GM19397 (cell line): ENCODE results near the gene SRPK3.
"Not testable (repeated sequence)": the region's sequence is repeated elsewhere in the genome, so short reads cannot be mapped to it uniquely, and the experiment has no call there.

Experiments used
- ATAC-seq: cut with Tn5 transposase; IDR thresholded peaks from one replicate; pipeline ENCODE4 v1.9.1; 2021; ENCODE audit warnings: mild to moderate bottlenecking, moderate library complexity; ENCODE audit not compliant: unreplicated experiment

Gene SRPK3

DNA sequence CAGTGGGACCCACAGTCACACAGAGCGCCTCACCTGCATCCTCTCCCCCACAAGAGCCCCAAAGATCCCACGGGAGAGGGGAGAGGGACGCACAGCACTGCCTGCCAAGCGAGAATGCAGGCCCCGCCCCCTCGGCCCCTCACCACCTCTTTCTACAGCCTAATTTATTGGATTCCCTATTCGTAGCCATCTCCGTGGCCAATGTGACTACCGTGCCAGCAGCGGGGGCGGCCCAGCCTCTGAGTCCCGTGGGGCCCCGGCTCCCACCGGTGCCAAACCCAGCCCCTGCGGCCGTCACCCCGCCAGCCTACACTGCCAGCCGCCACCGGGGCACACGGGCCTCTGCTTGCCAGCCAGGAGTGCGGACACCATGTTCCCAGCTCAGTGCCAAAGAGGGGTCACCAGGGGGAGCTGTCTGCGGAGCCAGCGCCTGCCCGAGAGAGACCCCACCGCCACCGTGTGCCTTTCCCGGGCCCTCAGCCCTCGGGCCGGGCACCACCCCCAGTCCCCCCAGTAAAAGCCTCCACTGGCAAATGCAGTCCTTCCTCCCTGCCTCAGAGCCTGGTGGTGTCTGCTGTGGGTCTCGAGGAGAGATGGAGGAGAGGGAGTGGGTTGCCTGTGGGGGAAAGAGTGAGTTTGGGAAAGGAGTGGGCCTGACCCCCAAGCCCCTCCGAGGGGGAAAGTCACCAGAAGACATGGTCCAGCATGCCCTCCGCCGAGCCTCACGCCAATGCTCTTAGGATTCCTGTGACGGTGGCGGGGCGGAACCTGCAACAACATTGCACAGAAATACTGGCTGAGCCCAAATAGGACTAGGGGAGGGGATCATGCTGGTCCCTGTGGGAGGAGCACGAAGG, 36.4 kb upstream of the SRPK3 start:
- no peak for ATAC-seq

DNA sequence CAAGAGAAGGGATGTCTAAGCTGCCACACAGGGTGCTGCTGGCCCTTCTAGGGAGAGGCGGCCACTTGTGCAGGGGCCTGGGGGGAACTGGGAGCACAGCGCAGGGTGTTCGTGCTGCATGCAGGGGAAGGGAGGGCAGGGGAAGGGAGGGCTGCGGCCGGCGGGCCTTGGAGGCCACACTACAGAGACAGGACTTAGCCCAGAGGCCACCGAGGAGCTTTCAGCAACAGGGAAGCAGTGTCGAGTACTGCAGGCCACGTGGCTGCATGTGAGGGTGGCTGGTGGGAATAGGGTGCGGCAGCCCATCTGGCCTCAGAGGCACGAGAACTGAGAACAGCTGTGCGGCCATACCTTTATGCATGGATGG, 35.8 kb upstream of the SRPK3 start:
- not testable (repeated sequence) for ATAC-seq

DNA sequence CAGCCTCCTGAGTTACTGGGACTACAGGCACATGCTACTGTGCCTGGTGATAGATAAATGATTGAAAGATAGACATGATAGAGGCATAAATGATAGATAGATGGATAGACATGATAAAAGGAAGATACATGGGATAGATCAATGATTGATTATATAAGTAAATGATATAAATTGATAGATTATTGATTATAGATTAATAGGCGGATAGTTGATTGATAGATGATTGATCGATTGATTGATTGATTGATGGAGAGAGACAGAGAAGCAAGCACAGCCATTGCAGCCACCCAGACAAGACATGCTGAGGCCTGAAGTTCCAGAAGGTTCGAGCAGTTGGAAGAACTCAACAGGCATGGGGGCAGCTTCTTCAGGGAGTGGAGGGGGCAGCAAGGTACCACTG, 34.5 kb upstream of the SRPK3 start:
- no peak for ATAC-seq

DNA sequence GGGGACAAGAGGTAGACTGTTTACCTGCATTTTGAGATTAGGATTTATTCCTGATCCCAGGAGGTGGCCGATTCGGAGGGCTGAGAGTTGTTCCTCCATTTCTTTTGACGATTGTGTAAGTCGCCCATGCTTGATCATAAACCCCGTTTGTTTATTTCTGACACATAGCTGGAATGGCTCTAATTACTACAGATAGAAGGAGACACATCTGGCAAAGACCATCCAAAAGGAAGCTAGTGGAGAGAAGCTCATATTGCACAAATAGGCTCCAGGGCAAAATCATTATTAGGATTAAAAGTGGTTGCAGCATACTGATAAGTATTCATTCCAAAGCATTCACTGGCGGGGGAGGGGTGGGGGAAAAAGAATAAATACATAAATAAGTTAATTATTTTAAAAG, 33.9 kb upstream of the SRPK3 start:
- not testable (repeated sequence) for ATAC-seq

DNA sequence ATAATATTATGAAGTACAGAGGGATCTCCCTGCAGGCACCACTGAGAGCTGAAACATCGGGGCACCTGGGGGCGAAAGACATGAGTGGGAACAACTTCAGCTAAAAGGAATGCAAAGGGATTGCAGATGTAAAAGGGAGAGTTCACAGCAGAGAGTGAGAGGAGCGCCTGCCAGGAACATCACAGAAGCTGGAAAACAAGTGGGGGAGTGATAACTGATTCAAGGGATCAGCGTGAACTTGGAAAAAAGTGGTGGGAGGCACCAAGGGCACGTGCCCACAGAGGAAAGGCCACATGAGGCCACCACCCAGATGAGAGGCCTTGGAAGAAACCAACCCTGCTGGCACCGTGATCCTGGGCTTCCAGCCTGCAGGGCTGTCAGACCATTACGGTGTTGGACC, 31.8 kb upstream of the SRPK3 start:
- ATAC-seq, result not testable (repeated sequence)

- no peak for ATAC-seq
Measured at GRCh38 chrX:153750127-153750774, 30.6 kb upstream of the SRPK3 start.

GRCh38 chrX:153755136-153755535, 25.7 kb upstream of the SRPK3 start:
- no peak for ATAC-seq

DNA sequence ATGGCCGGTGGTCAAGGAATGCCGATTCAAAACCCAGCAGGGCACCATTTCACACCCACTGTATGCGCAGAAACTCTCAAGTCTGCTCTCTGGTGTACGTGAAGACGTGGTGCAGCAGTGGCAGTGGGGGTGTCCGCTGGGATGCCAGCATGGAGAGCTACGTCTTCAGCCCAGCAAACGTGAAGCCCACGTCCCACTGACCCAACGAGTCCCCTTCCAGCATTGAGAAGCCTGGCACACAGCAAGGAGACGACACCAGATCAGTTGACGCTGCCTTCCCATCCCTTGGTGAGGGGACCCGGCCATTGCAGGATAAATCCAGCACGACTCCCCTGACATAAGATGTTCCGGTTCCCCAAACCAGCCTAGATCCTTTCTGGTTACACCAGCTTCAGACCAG, 19.0 kb upstream of the SRPK3 start:
- no peak for ATAC-seq

DNA sequence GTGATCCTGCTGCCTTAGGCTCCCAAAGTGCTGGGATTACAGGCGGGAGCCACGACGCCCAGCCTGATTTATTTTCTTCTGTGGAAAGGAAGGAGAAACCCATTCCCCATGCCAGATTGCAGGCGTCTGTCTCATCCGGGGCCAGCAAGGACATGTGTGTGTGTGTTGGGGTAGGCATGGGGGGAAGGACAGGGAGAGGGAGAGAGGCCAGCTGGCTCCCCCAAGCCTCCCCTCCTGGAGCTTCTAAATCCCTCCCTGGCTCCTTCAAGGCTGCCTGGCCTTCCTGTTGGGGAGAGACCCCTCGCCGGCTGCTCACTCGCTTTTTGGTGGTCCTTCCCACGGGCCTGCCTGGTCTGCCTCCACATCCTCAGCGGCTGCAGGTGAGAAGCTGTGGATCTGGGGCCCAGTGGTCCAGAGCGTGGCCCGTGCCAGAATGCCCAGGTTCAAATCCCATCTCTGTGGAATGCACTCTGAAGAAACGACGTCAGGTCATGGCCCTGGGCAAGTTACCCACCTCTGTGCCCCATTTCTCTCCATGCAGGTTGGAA, 18.1 kb upstream of the SRPK3 start:
- ATAC-seq, result no peak

DNA sequence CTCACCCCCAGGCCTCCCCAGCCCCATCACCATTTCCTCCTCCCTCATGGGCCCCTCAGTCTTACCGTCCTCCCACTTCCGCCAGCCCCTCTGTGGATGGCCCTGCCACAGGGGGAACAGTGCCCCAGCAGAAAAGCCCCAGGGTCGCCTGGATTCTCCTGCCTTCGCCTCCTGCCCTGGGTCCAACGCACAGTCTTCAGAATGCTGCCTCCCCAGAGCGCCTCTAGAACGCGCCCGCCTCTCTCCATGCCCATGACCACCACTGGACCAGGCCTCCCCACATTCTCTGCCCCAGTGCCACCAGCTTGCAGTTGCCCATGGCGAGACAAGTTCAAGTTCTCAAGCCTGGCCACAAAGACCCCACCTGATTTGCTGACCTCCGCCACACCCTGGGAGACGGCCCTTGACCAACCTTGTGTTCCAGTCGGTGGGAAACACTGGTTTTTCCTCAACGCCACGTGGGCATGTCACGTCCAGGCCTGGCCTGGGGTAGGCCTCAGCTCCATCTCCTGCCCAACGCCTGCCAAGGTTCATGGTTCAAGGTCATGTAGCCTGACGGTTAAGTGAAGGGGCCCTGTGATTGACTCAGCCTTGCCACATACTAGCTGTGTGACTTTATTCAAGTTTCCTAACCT, 17.4 kb upstream of the SRPK3 start:
- no peak for ATAC-seq

GRCh38 chrX:153763989-153764755, 16.7 kb upstream of the SRPK3 start, which contains the start of gene PLXNB3:
Gene PLXNB3, plus strand, starts transcription at chrX:153764249. Its CDS starts 1,287 bp downstream, at chrX:153765536.
- no peak for ATAC-seq

DNA sequence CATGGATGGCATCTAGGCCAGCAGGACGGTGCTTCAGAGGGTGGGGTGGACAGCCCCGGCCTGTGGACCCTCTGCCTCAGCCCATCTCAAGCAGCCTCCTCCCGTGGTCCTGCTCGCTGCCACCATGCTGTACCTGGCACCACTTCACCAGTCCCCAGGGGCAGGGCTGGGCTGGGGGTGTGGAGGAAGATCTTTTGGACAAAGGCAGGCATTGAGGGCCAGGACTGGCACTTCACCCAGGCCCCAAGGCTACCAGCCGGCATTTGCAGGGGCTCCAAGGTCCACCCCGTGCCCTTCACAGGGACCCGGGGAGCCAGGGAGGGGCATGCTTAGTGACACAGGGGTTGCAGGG, 16.1 kb upstream of the SRPK3 start:
- no peak for ATAC-seq

GRCh38 chrX:153765138-153766079, 15.4 kb upstream of the SRPK3 start:
- ATAC-seq, result no peak

GRCh38 chrX:153766098-153766817, 14.6 kb upstream of the SRPK3 start:
- ATAC-seq, result no peak

- no peak for ATAC-seq
Measured at GRCh38 chrX:153766871-153767673, 13.8 kb upstream of the SRPK3 start.

- no peak for ATAC-seq
Measured at GRCh38 chrX:153767674-153768055, 13.2 kb upstream of the SRPK3 start.

- no peak for ATAC-seq
Measured at GRCh38 chrX:153768311-153769157, 12.3 kb upstream of the SRPK3 start.
